GM12878 (cell line): Measurements from ENCODE around the gene BSX. TPM values are rescaled to one million over a fixed set of nuclear protein-coding genes. Genes with fewer than 3 reads are reported as not detected.

Source experiments
- ATAC-seq: fragments of 200-7000 bp; cut with Tn5 transposase; 3 replicates; pipeline ENCODE4 v1.9.1; 2020; ENCODE audit warnings: mild to moderate bottlenecking, moderate library complexity
- BruUV-seq: library from RNA; stranded (reverse); fragments of 400-500 nt; replicated peaks from 2 replicates; lab custom pipeline; 2021; lab: Mats Ljungman, UMichigan
- CTCF ChIA-PET: fragments of 300-600 bp; sonication (Branson Sonifier 250); formaldehyde crosslinking; extraction: SDS; loops from one replicate; lab custom pipeline; 2021; ENCODE audit warnings: inconsistent platforms; lab: Yijun Ruan, JAX
- POLR2A ChIA-PET: fragments of 350-600 bp; formaldehyde crosslinking; extraction: SDS; loops from one replicate; lab custom pipeline; 2021; ENCODE audit warnings: inconsistent platforms; lab: Charles Lee
- RAD21 ChIA-PET: fragments of 300-600 bp; sonication (Branson Sonifier 250); formaldehyde crosslinking; loops from one replicate; lab custom pipeline; 2023; ENCODE audit warnings: antibody characterized with exemption; ENCODE audit not compliant: unreplicated experiment; lab: Charles Lee
- SMC1A ChIA-PET: fragments of 300-600 bp; sonication (Branson Sonifier 250); formaldehyde crosslinking; loops from one replicate; lab custom pipeline; 2023; ENCODE audit not compliant: unreplicated experiment, uncharacterized antibody; lab: Charles Lee
- DNase-seq: peaks from one replicate; pipeline ENCODE4 v3.0.0-alpha.2; 2011; ENCODE audit warnings: low read depth, low spot score
- FAIRE-seq: peaks from 3 replicates; lab custom pipeline; 2011; peaks lifted over from hg19 to GRCh38; lab: Jason Lieb, UNC
- H2AFZ ChIP-seq: 2 replicates; pipeline ENCODE4 v1.6.0; 2011; ENCODE audit warnings: low read depth, low read length, control low read depth; ENCODE audit not compliant: control insufficient read depth
- H3K27ac ChIP-seq: 2 replicates; pipeline ENCODE4 v1.5.1; 2011; ENCODE audit warnings: control low read depth; ENCODE audit not compliant: control insufficient read depth, insufficient read depth
- H3K27me3 ChIP-seq, 2 experiments: replicated peaks in 1 of 2; 2 replicates each; pipeline versions ENCODE4 v1.6.0 to v1.6.1; 2011; ENCODE audit warnings: low read length in 1 of 2; ENCODE audit not compliant: control insufficient read depth in 2 of 2, insufficient read depth in 2 of 2
- H3K36me3 ChIP-seq, 2 experiments: 2 replicates each; pipeline ENCODE4 v1.5.1; 2011; ENCODE audit warnings: low read length in 1 of 2; ENCODE audit not compliant: control insufficient read depth in 2 of 2, insufficient read depth in 2 of 2
- H3K4me1 ChIP-seq: 2 replicates; pipeline ENCODE4 v1.6.1; 2011; ENCODE audit warnings: mild to moderate bottlenecking, low read length, moderate library complexity, mixed read lengths; ENCODE audit not compliant: control insufficient read depth, insufficient read depth
- H3K4me2 ChIP-seq: 2 replicates; pipeline ENCODE4 v1.6.0; 2011; ENCODE audit warnings: control low read depth; ENCODE audit not compliant: control insufficient read depth, insufficient read depth
- H3K4me3 ChIP-seq: fragments of 200-600 bp; sonication (generic); 2 replicates; pipeline ENCODE4 v1.5.1; 2016
- H3K79me2 ChIP-seq: 2 replicates; pipeline ENCODE4 v1.6.0; 2011; ENCODE audit warnings: low read length; ENCODE audit not compliant: control insufficient read depth, insufficient read depth
- H3K9ac ChIP-seq: 2 replicates; pipeline ENCODE4 v1.8.0; 2011; ENCODE audit warnings: low read length, control low read depth, mixed read lengths; ENCODE audit not compliant: control insufficient read depth, insufficient read depth
- H3K9me3 ChIP-seq: replicated peaks from 3 replicates; pipeline ENCODE4 v1.5.1; 2011; ENCODE audit warnings: mild to moderate bottlenecking, low read length; ENCODE audit not compliant: control insufficient read depth, insufficient read depth
- H4K20me1 ChIP-seq: 2 replicates; pipeline ENCODE4 v1.6.0; 2011; ENCODE audit not compliant: control insufficient read depth, insufficient read depth
- DPF2 ChIP-seq: fragments of 450-650 bp; IDR thresholded peaks from 2 replicates; pipeline ENCODE4 v1.6.1; 2017; ENCODE audit warnings: mild to moderate bottlenecking
- EP300 ChIP-seq, 2 experiments: fragments of 150-350 bp in 1 of 2; IDR thresholded peaks; 2 replicates each; pipeline ENCODE4 v1.6.1; 2011 to 2012; ENCODE audit warnings: low read depth in 2 of 2, low read length in 2 of 2, borderline replicate concordance in 1 of 2, improper control_type of control experiment in 1 of 2, inconsistent platforms in 1 of 2; ENCODE audit not compliant: control insufficient read depth in 1 of 2
- GATAD2B ChIP-seq: fragments of 450-650 bp; conservative IDR thresholded peaks from 2 replicates; pipeline ENCODE4 v1.6.1; 2017; ENCODE audit warnings: low read depth, mild to moderate bottlenecking, moderate library complexity
- IRF3 ChIP-seq: fragments of 450-650 bp; IDR thresholded peaks from 2 replicates; pipeline ENCODE4 v1.6.1; 2014; ENCODE audit warnings: mild to moderate bottlenecking
- IRF4 ChIP-seq: IDR thresholded peaks from 2 replicates; pipeline ENCODE4 v1.6.1; 2011; ENCODE audit warnings: low read depth, low read length
- KAT2A ChIP-seq: conservative IDR thresholded peaks from 2 replicates; pipeline ENCODE4 v1.6.1; 2011; ENCODE audit warnings: low read depth, low read length; ENCODE audit not compliant: control insufficient read depth
- PAX5 ChIP-seq: IDR thresholded peaks from 2 replicates; pipeline ENCODE4 v1.6.1; 2011; ENCODE audit warnings: low read depth, low read length, borderline replicate concordance
- PML ChIP-seq: IDR thresholded peaks from 2 replicates; pipeline ENCODE4 v1.6.1; 2012; ENCODE audit warnings: low read length, inconsistent platforms
- SMAD1 ChIP-seq: fragments of 450-650 bp; IDR thresholded peaks from 2 replicates; pipeline ENCODE4 v1.6.1; 2018; ENCODE audit warnings: mild to moderate bottlenecking, low read depth; ENCODE audit not compliant: partially characterized antibody
- TAF1 ChIP-seq: IDR thresholded peaks from 2 replicates; pipeline ENCODE4 v1.6.1; 2011; ENCODE audit warnings: mild to moderate bottlenecking, low read depth, low read length, borderline replicate concordance
- TCF7 ChIP-seq: IDR thresholded peaks from 2 replicates; pipeline ENCODE4 v1.6.1; 2014; ENCODE audit warnings: antibody characterized with exemption, borderline replicate concordance
- ZSCAN29 ChIP-seq: fragments of 450-650 bp; IDR thresholded peaks from 2 replicates; pipeline ENCODE4 v1.6.1; 2017; ENCODE audit warnings: mild to moderate bottlenecking, moderate library complexity
- WGBS: methylation state at CpG from one replicate; pipeline ENCODE4 v1.1.6; 2016; ENCODE audit warnings: low lambda C conversion rate; ENCODE audit not compliant: insufficient replicate concordance, insufficient coverage; ENCODE audit errors: missing lambda C conversion rate; 5-methylcytosine and 5-hydroxymethylcytosine counted together
- in situ Hi-C: fragments of 300-500 bp; cut with MboI; formaldehyde crosslinking; loops from 9 replicates; pipeline ENCODE4 v1.14.3; 2018; ENCODE audit warnings: mixed read lengths
- intact Hi-C: fragments of 100-400 bp; cut with micrococcal nuclease; formaldehyde crosslinking; loops from one replicate; pipeline ENCODE4 v1.14.2; 2022; ENCODE audit not compliant: unreplicated experiment
- polyA plus RNA-seq, 11 experiments: library from polyadenylated mRNA; depleted of rRNA in 4 of 11; unstranded in 6 of 11; stranded (reverse) in 5 of 11; fragments of >200 nt; fragmentation: Nextera tagmentation in 4 of 11; fragmentation: Illumina TruSeq in 1 of 11; extraction: Ambion mirVana in 4 of 11; extraction: Trizol in 1 of 11; gene quantifications; 1 replicate in 1 of 11; 2 replicates in 10 of 11; pipeline versions ENCODE4 v1.2.1 to v1.2.3, GENCODE V29; 2011 to 2016; ENCODE audit warnings: inconsistent platforms in 2 of 11, missing spikeins in 2 of 11, low read depth in 1 of 11
- total RNA-seq, 4 experiments: library from RNA; depleted of rRNA in 3 of 4; stranded (reverse); fragments of >200 nt in 3 of 4; fragmentation: Illumina TruSeq in 1 of 4; extraction: Trizol in 1 of 4; gene quantifications; 2 replicates each; pipeline versions ENCODE4 v1.2.1 to v1.2.3, GENCODE V29; 2013 to 2021

Gene BSX
- total and polyA plus RNA-seq, 10 of the 15 experiments (the other 5 are each of a cell fraction or from before 2014, with no cell fraction given), result not detected

GRCh38 chr11:122979815-122980595 lies 1.6 kb downstream of the BSX start:
- ATAC-seq, result no peak
- no peak for DNase-seq
- H3K9me3 ChIP-seq, result no peaks in the 10 kb centered on the region; the same call in 1 of the 3 replicates
- no peaks in the 10 kb centered on the region for H3K4me1 ChIP-seq
- no peaks in the 10 kb centered on the region for H4K20me1 ChIP-seq
- no peak overlapping the region for H3K4me3 ChIP-seq
- SMC1A ChIA-PET, result interaction anchor here (1.4 kb wide), 1 partner anchor 116 kb away, joined by 3 read pairs; no protein-coding TSS in a partner anchor
- no peak overlapping the region for H3K4me2 ChIP-seq
- H3K36me3 ChIP-seq, result no peaks in the 10 kb centered on the region
- H3K9ac ChIP-seq, result no peak overlapping the region
- FAIRE-seq, result no peak
- H3K27ac ChIP-seq, result no peak overlapping the region
- in situ Hi-C loops (no loop called here), intact Hi-C loops (no loop called here)
- H3K27me3 ChIP-seq, result peaks cover 19 to 56% of the 10 kb centered on the region in 2 experiments
- RAD21 ChIA-PET, result interaction anchor here (0.6 kb wide), 1 partner anchor 113 kb away, joined by 3 read pairs; no protein-coding TSS in a partner anchor
- POLR2A ChIA-PET, result no interaction called here
- CTCF ChIA-PET, result interaction anchor here (1.1 kb wide), 1 partner anchor 74 kb away, joined by 3 read pairs; no protein-coding TSS in a partner anchor
- WGBS, result 23% methylated on average over 27 of the region's 27 CpGs
- no peaks in the 10 kb centered on the region for H3K79me2 ChIP-seq
- no peak overlapping the region for H2AFZ ChIP-seq
- TF ChIP-seq EP300 (IDR thresholded peaks at IDR 0.05; ENCODE audit: borderline replicate concordance in 1 of 2, control insufficient read depth in 1 of 2, low read depth in 2 of 2, low read length in 2 of 2), result no peak
- TF ChIP-seq SMAD1, result no peak
- TF ChIP-seq GATAD2B, result no peak
- TF ChIP-seq IRF4, result no peak
- no peak for TF ChIP-seq IRF3
- TF ChIP-seq PML, result no peak
- no peak for TF ChIP-seq TAF1
- TF ChIP-seq ZSCAN29, result no peak
- TF ChIP-seq PAX5, result no peak
- TF ChIP-seq KAT2A, result no peak
- TF ChIP-seq DPF2, result no peak
- no peak for TF ChIP-seq TCF7
- TF ChIP-seq, all 136 proteins: peak for 0
- BruUV-seq, result no TSS peak
